NCI-H2171 (cell line): ENCODE measurements around the gene EGLN1.

Experiments used
- DNase-seq: peaks from one replicate; lab custom pipeline; 2025; lab: John Stamatoyannopoulos, UW

Gene EGLN1

GRCh38 chr1:231326248-231326647 is 95.8 kb downstream of the EGLN1 start:
- DNase-seq: no peak

GRCh38 chr1:231324660-231325059 is 97.4 kb downstream of the EGLN1 start:
- DNase-seq: no peak

- DNase-seq: no peak
Measured at GRCh38 chr1:231322880-231323530, 99.1 kb downstream of the EGLN1 start.

- DNase-seq: no peak
Measured at GRCh38 chr1:231319080-231319479, 103.0 kb downstream of the EGLN1 start.

GRCh38 chr1:231318568-231318967 is 103.5 kb downstream of the EGLN1 start:
- DNase-seq: no peak

GRCh38 chr1:231318015-231318355 is 104.1 kb downstream of the EGLN1 start:
- no peak for DNase-seq

- DNase-seq: no peak
Measured at GRCh38 chr1:231317306-231318014, 104.6 kb downstream of the EGLN1 start.

GRCh38 chr1:231315887-231316286 is 106.2 kb downstream of the EGLN1 start:
- DNase-seq: no peak
